ENCODE results near the gene TSPAN33.
"Not testable (repeated sequence)": the region's sequence is repeated elsewhere in the genome, so short reads cannot be mapped to it uniquely, and the experiment has no call there.

TSPAN33 gene

GRCh38 chr7:129209067-129209926 lies 64.8 kb downstream of the TSPAN33 start:
- DNase-seq (ENCODE audit: low read depth): no peak

GRCh38 chr7:129210256-129210988 lies 65.9 kb downstream of the TSPAN33 start:
- no peak for DNase-seq (ENCODE audit: low read depth)

GRCh38 chr7:129210989-129211312 lies 66.4 kb downstream of the TSPAN33 start:
- no peak for DNase-seq (ENCODE audit: low read depth)

GRCh38 chr7:129212126-129212525 lies 67.6 kb downstream of the TSPAN33 start:
- DNase-seq (ENCODE audit: low read depth): no peak

GRCh38 chr7:129212596-129212995 lies 68.1 kb downstream of the TSPAN33 start:
- no peak for DNase-seq (ENCODE audit: low read depth)

GRCh38 chr7:129213828-129214227 lies 69.3 kb downstream of the TSPAN33 start:
- DNase-seq (ENCODE audit: low read depth): no peak

GRCh38 chr7:129215691-129216090 lies 71.2 kb downstream of the TSPAN33 start:
- DNase-seq (ENCODE audit: low read depth): not testable (repeated sequence)

GRCh38 chr7:129216101-129216715 lies 71.7 kb downstream of the TSPAN33 start:
- DNase-seq (ENCODE audit: low read depth): not testable (repeated sequence)

- DNase-seq (ENCODE audit: low read depth): not testable (repeated sequence)
Measured at GRCh38 chr7:129216821-129217416, 72.4 kb downstream of the TSPAN33 start.

- DNase-seq (ENCODE audit: low read depth): no peak
Measured at GRCh38 chr7:129218514-129219062, 74.1 kb downstream of the TSPAN33 start.

- DNase-seq (ENCODE audit: low read depth): not testable (repeated sequence)
Measured at GRCh38 chr7:129219166-129219565, 74.7 kb downstream of the TSPAN33 start.

Data from GM04503 (cell line).